Measurements from ENCODE around the gene CAMTA1.

DNA sequence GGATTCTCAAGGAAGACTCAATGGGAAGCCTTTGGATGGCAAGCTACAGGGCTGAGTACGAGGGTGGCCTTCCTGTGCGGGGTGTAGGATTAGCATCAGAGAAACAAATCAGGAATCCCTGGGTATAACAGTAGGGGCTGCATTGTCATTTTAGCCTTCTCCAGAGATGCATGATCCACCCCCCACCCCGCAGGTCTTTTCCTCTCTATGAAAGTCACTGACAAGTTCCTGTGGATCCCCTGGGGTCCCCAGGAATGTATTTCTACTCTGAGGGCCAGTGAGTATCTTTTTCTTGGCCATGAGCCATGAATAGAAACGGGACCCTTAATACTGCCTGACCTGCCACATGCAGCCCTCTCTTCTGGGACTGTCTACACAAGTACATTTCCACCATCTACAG is 512.9 kb downstream of the CAMTA1 start:
- TF ChIP-seq, protein P1, sequence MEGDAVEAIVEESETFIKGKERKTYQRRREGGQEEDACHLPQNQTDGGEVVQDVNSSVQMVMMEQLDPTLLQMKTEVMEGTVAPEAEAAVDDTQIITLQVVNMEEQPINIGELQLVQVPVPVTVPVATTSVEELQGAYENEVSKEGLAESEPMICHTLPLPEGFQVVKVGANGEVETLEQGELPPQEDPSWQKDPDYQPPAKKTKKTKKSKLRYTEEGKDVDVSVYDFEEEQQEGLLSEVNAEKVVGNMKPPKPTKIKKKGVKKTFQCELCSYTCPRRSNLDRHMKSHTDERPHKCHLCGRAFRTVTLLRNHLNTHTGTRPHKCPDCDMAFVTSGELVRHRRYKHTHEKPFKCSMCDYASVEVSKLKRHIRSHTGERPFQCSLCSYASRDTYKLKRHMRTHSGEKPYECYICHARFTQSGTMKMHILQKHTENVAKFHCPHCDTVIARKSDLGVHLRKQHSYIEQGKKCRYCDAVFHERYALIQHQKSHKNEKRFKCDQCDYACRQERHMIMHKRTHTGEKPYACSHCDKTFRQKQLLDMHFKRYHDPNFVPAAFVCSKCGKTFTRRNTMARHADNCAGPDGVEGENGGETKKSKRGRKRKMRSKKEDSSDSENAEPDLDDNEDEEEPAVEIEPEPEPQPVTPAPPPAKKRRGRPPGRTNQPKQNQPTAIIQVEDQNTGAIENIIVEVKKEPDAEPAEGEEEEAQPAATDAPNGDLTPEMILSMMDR (IDR thresholded peaks at IDR 0.05): no peak
- TF ChIP-seq POLR2A (IDR thresholded peaks at IDR 0.05): no peak
- TF ChIP-seq POLR2AphosphoS5 (IDR thresholded peaks at IDR 0.05): no peak
